ENCODE results near the gene LSM2.
"Not testable (repeated sequence)": the region's sequence is repeated elsewhere in the genome, so short reads cannot be mapped to it uniquely, and the experiment has no call there.

Gene LSM2

GRCh38 chr6:31827286-31828079 is 20.7 kb upstream of the LSM2 start, which contains the start of gene HSPA1B:
HSPA1B (plus strand) TSS chr6:31827738; CDS start chr6:31827951, 213 bp downstream.
- DNase-seq (ENCODE audit: low read depth), result peak; percentile 86

GRCh38 chr6:31826793-31827285 is 20.1 kb upstream of the LSM2 start:
- no peak for DNase-seq (ENCODE audit: low read depth)

- DNase-seq (ENCODE audit: low read depth), result no peak
Observed at GRCh38 chr6:31825553-31825952, 18.8 kb upstream of the LSM2 start.

DNA sequence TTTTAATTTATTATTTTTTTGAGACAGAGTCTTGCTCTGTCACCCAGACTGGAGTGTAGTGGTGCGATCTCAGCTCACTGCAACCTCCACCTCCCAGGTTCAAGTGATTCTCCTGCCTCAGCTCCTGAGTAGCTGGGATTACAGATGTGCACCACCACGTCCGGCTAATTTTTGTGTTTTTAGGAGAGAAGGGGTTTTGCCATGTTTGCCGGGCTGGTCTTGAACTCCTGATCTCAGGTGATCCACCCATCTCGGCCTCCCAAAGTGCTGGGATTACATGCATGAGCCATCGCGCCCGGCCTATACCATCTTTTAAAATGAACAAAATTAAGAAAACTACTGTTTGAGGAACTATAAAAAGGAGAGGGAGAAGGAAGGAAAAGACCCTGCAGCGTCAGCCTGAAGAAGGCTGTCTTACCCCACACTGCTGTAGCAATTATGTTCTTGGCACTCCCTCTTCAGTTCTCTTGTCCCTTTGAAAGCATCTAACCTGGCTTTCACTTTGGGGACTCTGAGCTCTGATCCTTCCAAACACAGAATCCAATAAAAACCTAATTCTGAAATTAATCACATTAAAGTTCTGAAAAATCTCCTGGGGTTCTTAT is 16.9 kb upstream of the LSM2 start:
- not testable (repeated sequence) for DNase-seq (ENCODE audit: low read depth)

GRCh38 chr6:31822036-31822821 is 15.5 kb upstream of the LSM2 start:
- peak; percentile 62 for DNase-seq (ENCODE audit: low read depth)

DNA sequence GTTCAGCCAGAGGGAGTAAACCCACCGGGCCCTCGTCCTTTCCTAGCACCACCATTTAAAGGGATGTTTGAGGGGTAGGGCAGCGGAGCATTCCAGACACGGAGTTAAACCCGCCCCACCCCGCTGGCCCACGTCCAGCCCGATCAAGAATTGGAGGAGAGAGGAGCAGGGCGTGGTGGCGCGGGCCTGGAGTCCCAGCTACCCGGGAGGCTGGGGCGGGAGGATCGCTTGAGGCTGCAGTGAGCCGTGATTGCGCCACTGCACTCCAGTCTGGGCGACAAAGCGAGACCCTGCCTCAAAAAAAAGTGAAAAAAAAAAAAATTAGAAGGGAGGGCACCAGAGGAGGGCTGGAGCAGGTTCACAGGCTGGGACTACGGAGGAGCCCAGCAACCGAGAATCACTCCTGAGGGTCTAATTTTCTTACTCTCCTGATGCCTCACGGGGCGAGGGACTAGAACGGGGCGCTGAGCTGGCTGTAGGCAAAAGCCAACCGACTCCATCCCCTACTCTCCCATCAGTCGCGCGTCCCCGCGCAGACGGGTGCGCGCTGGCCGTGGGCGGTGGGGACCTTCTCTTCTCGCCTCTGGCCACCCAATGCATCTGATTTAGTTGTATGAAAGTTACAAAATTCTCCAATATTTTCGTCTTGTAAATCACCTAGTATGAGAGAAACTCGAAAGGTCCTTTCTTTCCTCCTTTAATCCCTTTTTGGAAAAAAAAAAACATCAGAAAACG is 14.7 kb upstream of the LSM2 start:
- no peak for DNase-seq (ENCODE audit: low read depth)

- not testable (repeated sequence) for DNase-seq (ENCODE audit: low read depth)
Observed at GRCh38 chr6:31820399-31820798, 13.6 kb upstream of the LSM2 start.

GRCh38 chr6:31819871-31820299 is 13.1 kb upstream of the LSM2 start:
- no peak for DNase-seq (ENCODE audit: low read depth)

DNA sequence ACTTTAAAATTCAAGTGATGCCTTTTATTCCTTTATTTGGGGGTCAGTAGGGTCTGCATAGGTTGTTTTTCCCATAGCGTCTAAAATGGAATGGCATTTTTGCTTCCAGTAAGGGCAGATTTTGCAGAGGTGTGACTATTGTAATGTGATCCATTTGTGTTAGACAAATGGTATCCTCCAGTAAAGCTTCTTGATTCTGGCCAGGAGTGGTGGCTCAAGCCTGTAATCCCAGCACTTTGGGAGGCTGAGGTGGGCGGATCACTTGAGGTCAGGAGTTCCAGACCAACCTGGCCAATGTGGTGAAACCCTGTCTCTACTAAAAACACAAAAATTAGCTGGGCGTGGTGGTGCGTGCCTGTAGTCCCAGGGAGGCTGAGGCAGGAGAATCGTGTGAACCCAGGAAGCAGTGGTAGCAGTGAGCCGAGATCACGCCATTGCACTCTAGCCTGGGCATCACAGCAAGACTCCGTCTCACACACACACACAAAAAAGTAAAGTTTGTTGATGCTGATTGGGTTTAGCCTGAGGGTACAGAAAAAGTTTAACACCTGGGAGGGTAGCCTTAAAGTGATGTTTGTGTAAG is 11.3 kb upstream of the LSM2 start:
- DNase-seq (ENCODE audit: low read depth), result not testable (repeated sequence)

GRCh38 chr6:31817133-31817928 is 10.6 kb upstream of the LSM2 start:
- DNase-seq (ENCODE audit: low read depth), result not testable (repeated sequence)

GRCh38 chr6:31815025-31815838 is 8.5 kb upstream of the LSM2 start, which contains the start of the genes HSPA1A and HSPA1L:
HSPA1A (plus strand) TSS chr6:31815543; CDS start chr6:31815757, 214 bp downstream.
HSPA1L (minus strand) TSS chr6:31815283; CDS start chr6:31811972, 3,311 bp downstream.
- DNase-seq (ENCODE audit: low read depth), result peak; percentile 58

DNA sequence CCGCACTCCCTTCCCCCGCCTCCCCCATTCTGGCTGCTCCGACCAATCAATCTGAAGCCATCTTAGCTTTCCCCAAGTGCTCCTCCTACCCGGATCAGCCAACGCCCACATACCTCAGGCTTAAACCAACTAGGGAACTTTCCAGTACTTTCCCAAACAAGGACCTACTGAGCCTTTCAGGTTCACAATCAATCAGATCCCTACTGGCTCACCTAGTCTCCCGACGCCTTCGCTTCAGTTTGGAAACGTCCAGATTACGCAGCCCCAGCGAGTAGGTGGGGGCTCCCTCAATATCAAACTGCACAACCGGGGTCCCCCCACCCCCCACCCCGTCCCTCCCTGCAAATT is 7.9 kb upstream of the LSM2 start:
- peak; percentile 75 for DNase-seq (ENCODE audit: low read depth)

- DNase-seq (ENCODE audit: low read depth), result no peak
Observed at GRCh38 chr6:31813465-31813849, 6.7 kb upstream of the LSM2 start.

GRCh38 chr6:31811645-31812044 is 4.9 kb upstream of the LSM2 start:
- DNase-seq (ENCODE audit: low read depth), result no peak

- not testable (repeated sequence) for DNase-seq (ENCODE audit: low read depth)
Observed at GRCh38 chr6:31808599-31808998, 1.8 kb upstream of the LSM2 start.

DNA sequence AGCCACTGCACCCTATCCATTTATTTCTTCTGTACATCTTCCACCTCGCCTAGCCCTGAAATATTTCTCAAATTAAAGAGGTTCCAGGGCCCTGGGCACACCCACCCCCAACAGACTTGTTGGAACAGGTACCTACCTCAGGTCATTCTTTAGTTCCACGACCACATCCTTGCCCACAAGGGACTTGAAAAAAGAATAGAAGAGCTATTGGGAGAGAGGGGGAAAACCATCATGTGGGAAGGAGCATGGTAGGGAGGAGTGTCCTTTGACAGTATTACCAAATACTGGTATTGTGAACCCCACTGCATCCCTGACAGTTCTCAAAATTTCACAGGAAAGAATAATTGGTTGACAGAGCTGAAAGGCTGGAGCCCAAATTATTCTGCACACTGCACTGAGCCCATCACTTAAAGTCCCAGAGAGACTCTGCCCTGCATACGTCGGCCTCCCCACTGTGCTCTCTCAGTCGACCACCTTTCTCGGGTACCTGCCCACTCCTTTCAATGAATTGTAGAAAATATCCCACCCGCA is 762 bp downstream of the LSM2 start:
- no peak for DNase-seq (ENCODE audit: low read depth)

- DNase-seq (ENCODE audit: low read depth), result not testable (repeated sequence)
Observed at GRCh38 chr6:31801031-31801927, 5.5 kb downstream of the LSM2 start.

GRCh38 chr6:31799781-31800180 is 7.0 kb downstream of the LSM2 start:
- no peak for DNase-seq (ENCODE audit: low read depth)

Measured in T-helper 22 cell (primary cell).